Jurkat, Clone E6-1 (cell line): ENCODE measurements around the gene DCDC2C.
A peak's percentile ranks its signal among the peaks of the same experiment; 100 is the strongest.

ENCODE experiments used
- DNase-seq: peaks from one replicate; pipeline ENCODE4 v3.0.0-alpha.2; 2011; ENCODE audit warnings: low read depth, low spot score
- H3K4me3 ChIP-seq: 2 replicates; pipeline ENCODE4 v1.5.1; 2011; ENCODE audit warnings: mild to moderate bottlenecking, low read length, control low read depth, moderate library complexity

Gene DCDC2C

GRCh38 chr2:3703757-3704355 is 481 bp downstream of the DCDC2C start:
- H3K4me3 ChIP-seq, result no peak overlapping the region
- no peak for DNase-seq

- no peak for DNase-seq
Measured at GRCh38 chr2:3704692-3705091, 1.3 kb downstream of the DCDC2C start.

DNA sequence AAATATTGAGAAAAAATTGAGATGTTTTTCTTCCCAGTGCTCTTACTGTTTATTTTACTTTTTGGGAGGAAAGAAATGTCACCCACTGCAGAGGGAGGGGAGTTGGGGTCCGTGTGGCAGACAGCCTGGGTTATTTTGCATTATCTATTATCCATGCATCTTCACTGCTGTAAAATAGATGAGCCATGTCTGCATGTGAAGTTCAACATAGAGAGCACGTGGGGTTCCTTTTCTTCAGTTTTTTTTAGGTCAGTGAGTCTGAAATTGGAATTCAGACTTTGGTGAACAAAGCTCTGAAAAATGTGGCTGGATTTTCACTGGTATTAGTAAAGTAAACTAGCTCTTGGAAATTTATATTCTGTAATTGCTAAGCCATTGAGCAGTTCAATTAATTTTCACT is 2.4 kb downstream of the DCDC2C start:
- no peak overlapping the region for H3K4me3 ChIP-seq
- no peak for DNase-seq

More at GRCh38 chr2:3704692-3705091, 1.3 kb downstream of the DCDC2C start:
- H3K4me3 ChIP-seq, result no peak overlapping the region

- no peak overlapping the region for H3K4me3 ChIP-seq
- DNase-seq, result no peak
Measured at GRCh38 chr2:3706892-3707291, 3.5 kb downstream of the DCDC2C start.

DNA sequence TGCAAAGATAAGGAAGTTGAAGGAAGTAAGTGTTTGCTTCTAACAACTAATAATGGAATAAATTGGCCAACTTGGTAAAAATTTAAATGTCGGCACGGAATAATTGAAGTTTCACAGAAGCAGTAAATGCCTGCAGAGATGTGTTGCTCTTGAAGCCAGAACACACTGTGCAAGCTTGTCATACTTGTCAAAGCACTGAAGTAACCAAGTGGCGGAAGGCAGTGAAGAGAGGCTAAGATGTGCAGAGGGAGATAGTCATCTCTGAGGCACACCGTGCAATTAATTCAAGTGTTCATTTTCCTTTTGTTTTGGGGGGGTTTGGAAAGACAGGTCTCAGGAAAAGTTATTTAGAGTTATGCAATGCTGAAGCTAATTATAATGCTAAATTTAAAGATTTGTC is 5.2 kb downstream of the DCDC2C start:
- no peak overlapping the region for H3K4me3 ChIP-seq
- DNase-seq, result no peak

DNA sequence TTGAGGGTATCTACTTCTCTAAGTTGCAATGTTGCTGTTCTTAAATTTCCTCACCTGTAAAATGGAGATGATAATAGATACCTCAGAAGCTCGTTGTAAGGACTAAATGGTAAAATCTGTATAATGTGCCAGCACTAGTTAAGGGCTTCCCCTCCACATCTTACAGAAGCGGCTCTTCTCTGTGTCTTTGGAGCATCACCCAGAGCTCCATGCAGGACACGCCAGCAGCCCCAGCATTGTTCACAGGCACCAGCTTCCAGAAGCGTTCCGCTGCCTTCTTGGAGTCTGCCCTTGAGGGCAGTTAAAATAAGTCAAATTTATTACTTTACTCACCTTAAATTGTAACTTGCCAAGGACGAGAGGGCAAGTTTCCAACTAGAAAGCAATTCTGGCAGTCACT is 5.8 kb downstream of the DCDC2C start:
- H3K4me3 ChIP-seq, result no peak overlapping the region
- DNase-seq, result no peak

DNA sequence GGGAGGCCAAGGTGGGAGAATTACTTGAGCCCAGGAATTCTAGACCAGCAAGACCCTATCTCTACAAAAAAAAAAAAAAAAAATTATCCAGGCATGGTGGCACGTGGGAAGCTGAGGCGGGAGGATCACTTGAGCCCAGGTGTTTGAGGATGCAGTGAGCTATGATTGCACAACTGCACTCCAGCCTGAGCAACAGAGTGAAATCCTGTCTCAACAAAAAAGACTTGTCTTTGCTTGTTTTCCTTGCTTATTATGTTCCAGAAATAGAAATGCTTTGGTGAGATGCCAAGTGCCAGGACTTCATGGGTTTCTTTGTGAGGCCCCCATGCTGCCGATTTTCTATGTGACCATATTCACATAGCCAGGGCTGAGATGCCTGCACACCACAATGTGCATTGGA is 9.0 kb downstream of the DCDC2C start:
- no peak overlapping the region for H3K4me3 ChIP-seq
- no peak for DNase-seq

DNA sequence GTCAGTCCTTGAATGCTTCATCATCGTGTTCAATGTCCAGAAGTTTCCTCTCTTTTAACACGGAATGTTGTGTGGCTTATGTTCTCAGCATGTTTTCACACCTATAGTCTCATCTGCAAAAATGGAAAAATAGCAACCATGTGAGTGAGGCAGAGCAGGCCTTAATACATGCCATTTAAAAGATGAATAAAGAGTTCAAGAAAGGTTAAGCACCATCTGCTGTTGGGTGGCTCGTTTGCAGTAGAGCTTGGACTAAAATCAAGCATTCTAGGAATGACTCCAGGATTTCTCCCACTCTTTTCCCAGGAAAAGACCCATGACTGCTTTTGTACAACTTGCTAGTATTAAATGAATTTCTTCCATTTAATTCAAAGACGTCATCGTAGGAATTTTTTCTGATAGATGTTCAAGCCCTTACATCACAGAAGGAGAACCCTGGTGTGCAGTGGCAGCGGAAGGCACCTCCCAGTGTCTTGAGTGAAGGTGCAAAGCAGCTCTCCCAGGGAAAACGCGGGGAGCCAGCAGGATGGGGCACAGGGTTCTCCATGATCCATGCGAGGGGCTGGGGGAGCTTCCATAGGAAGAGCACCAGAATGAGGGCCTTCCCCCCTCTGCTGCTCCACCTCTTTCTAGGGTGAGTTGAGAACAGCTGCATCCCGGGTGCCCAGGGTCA is 9.6 kb downstream of the DCDC2C start:
- no peak for DNase-seq
- no peak overlapping the region for H3K4me3 ChIP-seq

DNA sequence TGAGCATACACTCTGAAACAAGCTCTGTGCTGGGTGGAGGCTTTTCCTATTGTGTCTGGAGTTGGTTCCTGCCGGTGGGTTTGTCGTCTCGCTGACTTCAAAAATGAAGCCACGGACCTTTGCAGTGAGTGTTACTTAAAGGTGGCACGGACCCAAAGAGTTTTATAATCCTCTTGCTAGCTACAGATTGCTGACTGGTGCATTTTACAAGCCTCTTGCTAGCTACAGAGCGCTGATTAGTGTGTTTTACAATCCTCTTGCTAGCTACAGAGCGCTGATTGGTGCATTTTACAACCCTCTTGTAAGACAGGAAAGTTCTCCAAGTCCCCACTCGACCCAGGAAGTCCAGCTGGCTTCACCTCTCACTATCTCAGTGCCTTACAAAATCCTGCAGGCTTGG is 15.3 kb downstream of the DCDC2C start:
- no peak overlapping the region for H3K4me3 ChIP-seq
- DNase-seq, result no peak

DNA sequence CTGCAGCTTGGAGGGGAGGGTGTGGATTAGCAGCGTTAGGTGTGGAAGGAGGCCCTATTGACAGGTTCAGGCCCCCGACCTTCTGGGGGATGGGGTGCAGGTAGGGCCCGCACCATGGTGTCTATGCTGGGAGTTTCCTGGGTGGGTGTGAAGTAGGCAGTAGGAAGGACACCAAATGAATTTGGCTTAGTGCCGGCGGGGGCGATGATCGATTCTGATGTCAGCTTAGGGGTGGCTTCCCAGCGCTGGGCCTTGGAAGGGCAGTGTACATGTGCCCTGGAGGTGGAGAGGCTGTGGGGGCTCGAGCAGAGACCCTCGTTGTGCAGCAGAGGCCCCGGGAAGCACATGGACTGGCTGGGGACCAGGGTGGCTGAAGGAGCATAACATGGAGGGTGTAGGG is 21.6 kb downstream of the DCDC2C start:
- DNase-seq, result no peak
- no peak overlapping the region for H3K4me3 ChIP-seq

DNA sequence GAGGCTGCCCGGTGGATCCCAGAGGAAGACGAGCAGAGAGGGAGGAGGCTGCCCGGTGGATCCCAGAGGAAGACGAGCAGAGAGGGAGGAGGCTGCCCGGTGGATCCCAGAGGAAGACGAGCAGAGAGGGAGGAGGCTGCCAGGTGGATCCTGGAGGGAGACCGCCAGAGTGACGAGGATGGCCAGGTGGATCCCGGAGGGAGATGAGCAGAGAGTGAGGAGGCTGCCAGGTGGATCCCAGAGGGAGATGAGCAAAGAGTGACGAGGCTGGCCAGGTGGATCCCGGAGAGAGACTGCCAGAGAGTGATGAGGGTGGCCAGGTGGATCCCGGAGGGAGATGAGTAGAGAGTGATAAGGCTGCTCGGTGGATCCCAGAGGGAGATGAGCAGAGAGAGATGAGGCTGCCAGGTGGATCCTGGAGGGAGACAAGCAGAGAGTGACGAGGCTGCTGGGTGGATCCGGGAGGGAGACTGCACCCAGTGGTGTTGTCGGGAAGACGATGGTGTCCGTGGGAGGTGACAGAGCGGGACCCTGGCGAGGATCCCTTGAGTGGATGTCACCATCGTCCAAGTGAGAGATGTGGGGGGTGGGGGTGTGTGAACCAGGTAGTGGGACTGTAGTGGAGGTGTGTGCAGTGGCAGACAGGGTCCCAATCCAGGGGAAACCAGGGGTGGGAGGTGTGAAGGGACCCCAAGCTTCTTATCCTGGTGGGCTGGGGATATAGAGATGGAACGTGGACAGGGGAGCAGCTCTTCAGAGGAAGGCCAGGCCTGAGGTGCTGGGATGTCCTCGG is 22.3 kb downstream of the DCDC2C start:
- H3K4me3 ChIP-seq, result no peak overlapping the region
- no peak for DNase-seq

DNA sequence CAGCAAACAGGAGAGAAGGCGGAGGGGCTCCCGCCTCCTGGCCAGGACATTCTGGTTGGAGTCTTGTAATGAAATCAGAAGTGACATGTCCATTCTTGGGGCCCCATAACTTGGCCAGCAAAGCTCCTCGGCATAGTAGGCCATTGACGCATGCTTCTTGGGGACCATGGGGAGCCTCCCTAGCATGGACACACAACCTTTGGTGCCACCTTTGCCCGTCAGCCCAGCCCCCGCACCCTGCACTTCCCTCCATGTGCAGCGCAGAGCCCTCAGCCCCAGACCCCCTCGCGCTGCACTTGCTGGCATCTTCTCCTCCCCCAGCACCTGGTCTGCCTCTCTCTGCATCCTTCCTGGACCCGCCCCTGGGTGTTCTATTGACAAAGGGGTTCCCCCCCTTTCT is 23.1 kb downstream of the DCDC2C start:
- H3K4me3 ChIP-seq, result no peak overlapping the region
- DNase-seq, result no peak

GRCh38 chr2:3727397-3728045 is 24.1 kb downstream of the DCDC2C start:
- H3K4me3 ChIP-seq, result no peak overlapping the region
- DNase-seq, result no peak

- DNase-seq, result peak; percentile 32
Measured at GRCh38 chr2:3728104-3729054, 25.0 kb downstream of the DCDC2C start.

GRCh38 chr2:3729055-3729448 is 25.7 kb downstream of the DCDC2C start:
- no peak overlapping the region for H3K4me3 ChIP-seq
- DNase-seq, result no peak

More at GRCh38 chr2:3728104-3729054, 25.0 kb downstream of the DCDC2C start:
- H3K4me3 ChIP-seq, result no peak overlapping the region

DNA sequence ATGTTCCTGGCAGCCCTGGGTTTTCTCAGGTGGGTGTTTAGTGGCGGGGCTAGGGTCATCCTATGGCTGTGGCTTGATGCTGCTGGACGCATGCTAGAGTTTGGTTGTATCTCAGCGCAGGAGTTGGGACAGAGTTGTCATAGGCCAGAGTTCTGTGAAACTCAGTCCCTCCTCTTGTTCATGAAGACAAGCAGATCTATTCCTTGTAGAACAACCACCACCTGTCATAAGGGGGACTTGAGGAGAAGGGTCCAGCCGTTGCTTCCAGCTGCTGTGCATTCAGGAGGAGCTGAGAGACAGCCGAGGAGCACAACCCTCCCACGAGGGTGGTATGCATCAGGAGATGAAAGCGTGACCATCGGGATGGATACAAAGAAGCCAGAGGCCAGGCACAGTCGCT is 26.4 kb downstream of the DCDC2C start:
- no peak for DNase-seq
- H3K4me3 ChIP-seq, result no peak overlapping the region

DNA sequence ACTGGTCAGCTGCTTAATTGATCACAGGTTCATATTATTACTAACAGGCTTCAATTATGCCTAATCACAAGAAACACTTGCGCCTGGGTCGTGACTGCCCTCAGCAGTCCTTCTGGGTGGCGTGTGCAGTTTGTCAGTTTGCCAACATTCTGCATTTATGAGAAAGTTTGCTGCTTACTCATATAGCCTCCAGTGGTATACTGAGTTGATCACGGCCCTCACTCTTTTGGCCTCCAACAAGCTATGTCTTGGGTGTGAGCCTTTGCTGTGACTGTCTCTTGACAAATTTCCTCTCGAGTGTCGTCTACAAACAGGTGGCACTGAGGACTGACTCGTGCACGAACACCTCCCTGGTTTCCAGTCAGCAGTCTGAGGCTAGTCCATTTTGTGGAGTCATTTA is 27.3 kb downstream of the DCDC2C start:
- DNase-seq, result no peak

GRCh38 chr2:3731829-3732228 is 28.5 kb downstream of the DCDC2C start:
- no peak overlapping the region for H3K4me3 ChIP-seq
- no peak for DNase-seq

More for the DNA sequence above, 27.3 kb downstream of the DCDC2C start:
- no peak overlapping the region for H3K4me3 ChIP-seq

DNA sequence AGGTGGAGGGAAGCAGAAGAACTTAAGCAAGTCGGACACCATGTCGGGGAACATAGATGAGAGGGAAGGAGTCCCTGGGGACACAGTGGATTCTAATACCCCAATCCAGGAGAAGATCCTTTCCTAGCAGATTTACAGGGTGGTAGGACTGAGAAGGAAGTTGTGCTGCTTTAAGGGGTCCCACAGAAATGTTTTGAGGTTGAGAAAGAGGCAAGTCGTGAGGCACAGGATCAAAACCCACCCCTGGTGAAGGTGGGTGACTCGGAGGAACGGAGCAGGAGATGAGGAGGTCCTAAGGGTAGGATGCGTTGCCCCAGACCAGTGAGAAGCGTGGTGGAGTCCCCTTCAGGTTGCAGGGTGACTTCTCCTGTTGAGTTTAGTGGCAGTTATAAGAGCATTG is 32.7 kb downstream of the DCDC2C start:
- no peak for DNase-seq
- H3K4me3 ChIP-seq, result no peak overlapping the region
